Measurements from ENCODE around the gene ASIP. TPM values are rescaled to one million over a fixed set of nuclear protein-coding genes. Genes with fewer than 3 reads are reported as not detected.

Gene ASIP
- total RNA-seq, 1 donor from 2014 or later: not detected

- FAIRE-seq: no peak
Observed at GRCh38 chr20:34305333-34306230, 64.4 kb downstream of the ASIP start.

GRCh38 chr20:34309691-34310090, 68.5 kb downstream of the ASIP start:
- no peaks in the 10 kb centered on the region for H3K79me2 ChIP-seq (ENCODE audit: insufficient read depth, low read length)
- H3K36me3 ChIP-seq (ENCODE audit: insufficient read depth, low read length): no peaks in the 10 kb centered on the region
- no peaks in the 10 kb centered on the region for H3K27me3 ChIP-seq (ENCODE audit: insufficient read depth, low read length)
- no peak overlapping the region for H3K27ac ChIP-seq (ENCODE audit: low read depth, low read length)
- no peak overlapping the region for H3K27ac Mint-ChIP-seq (ENCODE audit: unreplicated experiment)
- FAIRE-seq: no peak
- no peak overlapping the region for H3K4me3 ChIP-seq (ENCODE audit: insufficient read depth, low read depth, low read length)
- H3K27me3 Mint-ChIP-seq (ENCODE audit: low read depth, unreplicated experiment): peaks cover 13% of the 10 kb centered on the region
- H3K4me3 Mint-ChIP-seq (ENCODE audit: unreplicated experiment): no peak overlapping the region
- H3K4me1 Mint-ChIP-seq (ENCODE audit: low read depth, unreplicated experiment): peaks cover 12% of the 10 kb centered on the region
- H3K9me3 ChIP-seq (ENCODE audit: insufficient read depth, low read depth, low read length): no peaks in the 10 kb centered on the region
- TF ChIP-seq CTCF (IDR thresholded peaks at IDR 0.05; ENCODE audit: insufficient read depth, low read depth, low read length) (no peak), EZH2 (IDR thresholded peaks at IDR 0.05; ENCODE audit: insufficient read depth, low read length) (no peak)
- H3K4me2 ChIP-seq (ENCODE audit: low read length): no peak overlapping the region
- H3K9ac ChIP-seq (ENCODE audit: low read length): no peak overlapping the region
- no peak for DNase-seq (ENCODE audit: low read depth)
- no peaks in the 10 kb centered on the region for H3K36me3 Mint-ChIP-seq (ENCODE audit: low read depth, unreplicated experiment)
- peaks cover 13% of the 10 kb centered on the region for H3K4me1 ChIP-seq (ENCODE audit: insufficient read depth, low read length)
- no peaks in the 10 kb centered on the region for H4K20me1 ChIP-seq (ENCODE audit: insufficient read depth, low read length)
- no peak overlapping the region for H2AFZ ChIP-seq (ENCODE audit: low read depth, low read length)
- H3K9me3 Mint-ChIP-seq (ENCODE audit: unreplicated experiment): no peaks in the 10 kb centered on the region

More at GRCh38 chr20:34305333-34306230, 64.4 kb downstream of the ASIP start:
- Histone ChIP-seq H3K9me3 (ENCODE audit: insufficient read depth, low read depth, low read length) (no peaks in the 10 kb centered on the region), H3K4me2 (ENCODE audit: low read length) (no peak overlapping the region), H3K27me3 (ENCODE audit: insufficient read depth, low read length) (no peaks in the 10 kb centered on the region), H3K4me1 (ENCODE audit: insufficient read depth, low read length) (peaks cover 6% of the 10 kb centered on the region), H3K4me3 (ENCODE audit: insufficient read depth, low read depth, low read length) (no peak overlapping the region), H3K79me2 (ENCODE audit: insufficient read depth, low read length) (peaks cover 22% of the 10 kb centered on the region), H3K36me3 (ENCODE audit: insufficient read depth, low read length) (no peaks in the 10 kb centered on the region), H2AFZ (ENCODE audit: low read depth, low read length) (no peak overlapping the region), H3K27ac (ENCODE audit: low read depth, low read length) (no peak overlapping the region), H3K9ac (ENCODE audit: low read length) (no peak overlapping the region), H4K20me1 (ENCODE audit: insufficient read depth, low read length) (peaks cover 5% of the 10 kb centered on the region)
- Mint-ChIP-seq H3K27me3 (ENCODE audit: low read depth, unreplicated experiment) (peaks cover 3% of the 10 kb centered on the region), H3K27ac (ENCODE audit: unreplicated experiment) (no peak overlapping the region), H3K4me3 (ENCODE audit: unreplicated experiment) (no peak overlapping the region), H3K36me3 (ENCODE audit: low read depth, unreplicated experiment) (peaks cover 3% of the 10 kb centered on the region), H3K9me3 (ENCODE audit: unreplicated experiment) (no peaks in the 10 kb centered on the region), H3K4me1 (ENCODE audit: low read depth, unreplicated experiment) (peaks cover 9% of the 10 kb centered on the region)
- TF ChIP-seq EZH2 (IDR thresholded peaks at IDR 0.05; ENCODE audit: insufficient read depth, low read length): no peak
- TF ChIP-seq CTCF (IDR thresholded peaks at IDR 0.05; ENCODE audit: insufficient read depth, low read depth, low read length): no peak
- no peak for DNase-seq (ENCODE audit: low read depth)
